ENCODE results near the gene TESK1.

DNA sequence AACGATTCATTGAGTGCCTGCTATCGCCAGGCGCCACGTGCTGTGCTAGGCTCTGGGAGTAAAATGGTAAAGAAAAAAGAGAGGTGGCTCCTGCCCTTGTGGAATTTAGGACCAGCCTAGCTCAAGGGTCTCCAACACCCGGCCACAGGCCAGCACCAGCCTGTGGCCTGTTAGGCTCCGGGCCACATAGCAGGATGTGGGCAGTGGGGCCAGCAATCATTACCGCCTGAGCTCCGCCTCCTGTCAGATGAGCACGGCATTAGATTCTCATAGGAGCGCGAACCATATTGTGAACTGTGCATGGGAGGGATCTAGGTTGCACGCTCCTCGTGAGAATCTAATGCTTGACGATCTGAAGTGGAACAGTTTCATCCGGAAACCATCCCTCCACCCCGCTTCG, 51.3 kb downstream of the TESK1 start:
- TF ChIP-seq YY1 (IDR thresholded peaks at IDR 0.05; ENCODE audit: insufficient read depth, insufficient read length) = no peak
- TF ChIP-seq ZNF274 (IDR thresholded peaks at IDR 0.05; ENCODE audit: low read depth, low read length) = no peak
